Fibroblast of lung (primary cell): ENCODE data around the gene TLL1.

Source experiments
- CTCF ChIP-seq, 2 donors: IDR thresholded peaks in 1 of 2; conservative IDR thresholded peaks in 1 of 2; 1 replicate in 1 of 2; 2 replicates in 1 of 2; pipeline ENCODE4 v1.5.1; 2011 to 2012; ENCODE audit warnings: low read length in 2 of 2, control low read depth in 1 of 2, inconsistent platforms in 1 of 2, low read depth in 1 of 2, mild to moderate bottlenecking in 1 of 2
- EZH2 ChIP-seq: IDR thresholded peaks from 2 replicates; pipeline ENCODE4 v1.5.1; 2012; ENCODE audit warnings: low read length, control low read depth, mild to moderate bottlenecking; ENCODE audit errors: missing control alignments

- no peak for TF ChIP-seq EZH2
- no peak for TF ChIP-seq CTCF (conservative IDR thresholded peaks at IDR 0.05 in 1 of 2, IDR thresholded peaks at IDR 0.05 in 1 of 2; ENCODE audit: low read depth in 1 of 2, low read length in 2 of 2)
Measured at GRCh38 chr4:166088576-166088975, 215.5 kb downstream of the TLL1 start.
